IMR-90 (cell line): ENCODE measurements around the gene FUT2. TPM values are rescaled to one million over a fixed set of nuclear protein-coding genes. Genes with fewer than 3 reads are reported as not detected.

Experiments used
- ATAC-seq: fragments of 200-7000 bp; cut with Tn5 transposase; 2 replicates; pipeline ENCODE4 v1.9.1; 2020; ENCODE audit warnings: low read depth, mild to moderate bottlenecking, moderate library complexity
- BruUV-seq: library from RNA; stranded (reverse); fragments of 400-500 nt; replicated peaks from 2 replicates; lab custom pipeline; 2021; lab: Mats Ljungman, UMichigan
- CTCF ChIA-PET: fragments of 300-600 bp; formaldehyde crosslinking; extraction: SDS; loops from one replicate; lab custom pipeline; 2021; ENCODE audit warnings: antibody characterized with exemption; lab: Yijun Ruan, JAX
- POLR2A ChIA-PET: fragments of 300-600 bp; sonication (Branson Sonifier 250); formaldehyde crosslinking; loops from one replicate; lab custom pipeline; 2022; ENCODE audit warnings: antibody characterized with exemption; ENCODE audit not compliant: unreplicated experiment; lab: Charles Lee
- DNase-seq: peaks from one replicate; pipeline ENCODE4 v3.0.0; 2013
- H2AFZ ChIP-seq: replicated peaks from 2 replicates; pipeline ENCODE3; 2013; ENCODE audit warnings: low read length, mild to moderate bottlenecking; ENCODE audit not compliant: poor library complexity
- H2AK5ac ChIP-seq: 2 replicates; pipeline ENCODE4 v1.6.1; 2013; ENCODE audit warnings: low read depth, low read length, inconsistent platforms
- H2AK9ac ChIP-seq: replicated peaks from 2 replicates; pipeline ENCODE3; 2013; ENCODE audit warnings: mild to moderate bottlenecking, low read depth, low read length, moderate library complexity; ENCODE audit not compliant: poor library complexity
- H2BK120ac ChIP-seq: 2 replicates; pipeline ENCODE4 v1.6.1; 2013; ENCODE audit warnings: low read depth, low read length, inconsistent platforms
- H2BK15ac ChIP-seq: 3 replicates; pipeline ENCODE4 v1.6.1; 2013; ENCODE audit warnings: low read depth, low read length, inconsistent platforms
- H2BK20ac ChIP-seq: 2 replicates; pipeline ENCODE4 v1.6.1; 2013; ENCODE audit warnings: low read depth, mild to moderate bottlenecking, inconsistent platforms, low read length, moderate library complexity
- H2BK5ac ChIP-seq: 2 replicates; pipeline ENCODE4 v1.6.1; 2013; ENCODE audit warnings: mild to moderate bottlenecking, low read depth, low read length, inconsistent platforms; ENCODE audit not compliant: poor library complexity, severe bottlenecking
- H3K14ac ChIP-seq: replicated peaks from 2 replicates; pipeline ENCODE4 v1.6.1; 2013; ENCODE audit warnings: low read depth, low read length, inconsistent platforms
- H3K18ac ChIP-seq: 2 replicates; pipeline ENCODE4 v1.6.1; 2013; ENCODE audit warnings: low read depth, low read length, control low read depth
- H3K23ac ChIP-seq: 2 replicates; pipeline ENCODE4 v1.6.1; 2013; ENCODE audit warnings: low read depth, low read length, inconsistent platforms
- H3K27ac ChIP-seq: 2 replicates; pipeline ENCODE4 v1.5.1; 2013; ENCODE audit warnings: mild to moderate bottlenecking, control low read depth, low read length; ENCODE audit not compliant: insufficient read depth
- H3K27me3 ChIP-seq: 2 replicates; pipeline ENCODE4 v1.6.1; 2013; ENCODE audit warnings: low read length; ENCODE audit not compliant: control insufficient read depth, insufficient read depth
- H3K36me3 ChIP-seq: 2 replicates; pipeline ENCODE4 v1.6.1; 2013; ENCODE audit warnings: low read length, mixed read lengths; ENCODE audit not compliant: control insufficient read depth, insufficient read depth
- H3K4ac ChIP-seq: 2 replicates; pipeline ENCODE4 v1.6.1; 2013; ENCODE audit warnings: low read depth, low read length, inconsistent platforms
- H3K4me1 ChIP-seq: 2 replicates; pipeline ENCODE4 v1.6.1; 2013; ENCODE audit warnings: low read length, mixed read lengths; ENCODE audit not compliant: control insufficient read depth, insufficient read depth
- H3K4me2 ChIP-seq: 2 replicates; pipeline ENCODE4 v1.6.1; 2013; ENCODE audit warnings: low read depth, mild to moderate bottlenecking, control low read depth, low read length, moderate library complexity
- H3K4me3 ChIP-seq: 2 replicates; pipeline ENCODE4 v1.5.1; 2013; ENCODE audit warnings: low read depth, mild to moderate bottlenecking, control low read depth, low read length, moderate library complexity; ENCODE audit not compliant: insufficient read depth
- H3K56ac ChIP-seq: 2 replicates; pipeline ENCODE4 v1.6.1; 2013; ENCODE audit warnings: low read length, inconsistent platforms; ENCODE audit not compliant: insufficient read depth; ENCODE audit errors: extremely low read depth
- H3K79me1 ChIP-seq, 2 experiments: 2 replicates each; pipeline ENCODE4 v1.6.1; 2013; ENCODE audit warnings: low read length in 2 of 2, inconsistent platforms in 1 of 2, low read depth in 1 of 2
- H3K9ac ChIP-seq: 2 replicates; pipeline ENCODE4 v1.6.1; 2013; ENCODE audit warnings: low read depth, low read length, control low read depth
- H3K9me1 ChIP-seq: 2 replicates; pipeline ENCODE4 v1.6.1; 2013; ENCODE audit warnings: low read length, inconsistent platforms; ENCODE audit not compliant: insufficient read depth
- H3K9me3 ChIP-seq: 2 replicates; pipeline ENCODE4 v1.6.1; 2013; ENCODE audit warnings: low read length; ENCODE audit not compliant: control insufficient read depth, insufficient read depth
- H4K20me1 ChIP-seq: 2 replicates; pipeline ENCODE4 v1.6.1; 2013; ENCODE audit warnings: low read length, inconsistent platforms; ENCODE audit not compliant: insufficient read depth
- H4K5ac ChIP-seq: 2 replicates; pipeline ENCODE4 v1.6.1; 2013; ENCODE audit warnings: mild to moderate bottlenecking, low read depth, low read length, control low read depth
- H4K8ac ChIP-seq, 2 experiments: 2 replicates each; pipeline ENCODE4 v1.6.1; 2013; ENCODE audit warnings: low read depth in 2 of 2, low read length in 2 of 2, control low read depth in 1 of 2, inconsistent platforms in 1 of 2
- H4K91ac ChIP-seq: 2 replicates; pipeline ENCODE4 v1.6.1; 2013; ENCODE audit warnings: low read depth, low read length, inconsistent platforms; ENCODE audit not compliant: insufficient read depth
- BHLHE40 ChIP-seq: fragments of 150-350 bp; IDR thresholded peaks from 2 replicates; pipeline ENCODE4 v1.6.1; 2016; ENCODE audit warnings: mild to moderate bottlenecking, low read depth, low read length
- CEBPB ChIP-seq: IDR thresholded peaks from 2 replicates; pipeline ENCODE4 v1.6.1; 2012; ENCODE audit warnings: low read depth, low read length, improper control_type of control experiment
- CHD1 ChIP-seq: IDR thresholded peaks from 2 replicates; pipeline ENCODE4 v1.6.1; 2012; ENCODE audit warnings: low read depth, low read length, improper control_type of control experiment
- CTCF ChIP-seq: conservative IDR thresholded peaks from 2 replicates; pipeline ENCODE4 v1.5.1; 2012; ENCODE audit warnings: mild to moderate bottlenecking, low read depth, low read length, improper control_type of control experiment
- ELK1 ChIP-seq: fragments of 150-350 bp; IDR thresholded peaks from 2 replicates; pipeline ENCODE4 v1.6.1; 2016; ENCODE audit warnings: low read depth, mild to moderate bottlenecking, low read length, moderate library complexity, borderline replicate concordance
- FOS ChIP-seq: fragments of 150-350 bp; IDR thresholded peaks from 2 replicates; pipeline ENCODE4 v1.6.1; 2016; ENCODE audit warnings: low read depth, low read length
- MAFK ChIP-seq: IDR thresholded peaks from 2 replicates; pipeline ENCODE4 v1.6.1; 2012; ENCODE audit warnings: low read depth, low read length, improper control_type of control experiment
- MAZ ChIP-seq: IDR thresholded peaks from 2 replicates; pipeline ENCODE4 v1.6.1; 2012; ENCODE audit warnings: low read depth, mild to moderate bottlenecking, low read length, improper control_type of control experiment, moderate library complexity, borderline replicate concordance
- MXI1 ChIP-seq: IDR thresholded peaks from 2 replicates; pipeline ENCODE4 v1.6.1; 2012; ENCODE audit warnings: low read depth, mild to moderate bottlenecking, low read length, moderate library complexity, borderline replicate concordance
- NFE2L2 ChIP-seq: fragments of 150-350 bp; IDR thresholded peaks from 2 replicates; pipeline ENCODE4 v1.6.1; 2016; ENCODE audit warnings: low read depth, mild to moderate bottlenecking, low read length
- POLR2A ChIP-seq: IDR thresholded peaks from 2 replicates; pipeline ENCODE4 v1.6.1; 2012; ENCODE audit warnings: mild to moderate bottlenecking, low read depth, low read length
- RAD21 ChIP-seq: IDR thresholded peaks from 2 replicates; pipeline ENCODE4 v1.6.1; 2012; ENCODE audit warnings: low read length, improper control_type of control experiment
- RCOR1 ChIP-seq: IDR thresholded peaks from 2 replicates; pipeline ENCODE4 v1.6.1; 2012; ENCODE audit warnings: mild to moderate bottlenecking, low read length, improper control_type of control experiment; ENCODE audit not compliant: insufficient replicate concordance
- RFX5 ChIP-seq: IDR thresholded peaks from 2 replicates; pipeline ENCODE4 v1.8.0; 2012; ENCODE audit warnings: low read depth, mild to moderate bottlenecking, low read length, moderate library complexity
- SMC3 ChIP-seq: fragments of 150-350 bp; IDR thresholded peaks from 2 replicates; pipeline ENCODE4 v1.6.1; 2016; ENCODE audit warnings: low read depth, mild to moderate bottlenecking, antibody characterized with exemption, low read length, moderate library complexity
- WGBS, 2 experiments: methylation state at CpG; one replicate each; pipeline versions ENCODE4 v1.1.5 to v1.1.7; 2013; ENCODE audit warnings: missing lambda C conversion rate in 2 of 2; ENCODE audit not compliant: insufficient read length in 1 of 2; ENCODE audit errors: extremely low coverage in 2 of 2; 5-methylcytosine and 5-hydroxymethylcytosine counted together
- dilution Hi-C: fragments of 300-500 bp; cut with HindIII; formaldehyde crosslinking; loops from one replicate; pipeline ENCODE4 v1.14.3; 2018; ENCODE audit warnings: low sequenced_read_pairs; ENCODE audit not compliant: unreplicated experiment
- in situ Hi-C: fragments of 300-500 bp; cut with MboI; formaldehyde crosslinking; loops from 3 replicates; pipeline ENCODE4 v1.14.3; 2019; ENCODE audit warnings: low sequenced_read_pairs, inconsistent platforms, mixed read lengths
- intact Hi-C: fragments of 100-400 bp; cut with micrococcal nuclease; formaldehyde crosslinking; loops from 2 replicates; pipeline ENCODE4 v1.10.0; 2022
- polyA plus RNA-seq, 3 experiments: library from polyadenylated mRNA; depleted of rRNA; stranded (reverse); fragments of >200 nt; gene quantifications; 2 replicates each; pipeline ENCODE4 v1.2.3, GENCODE V29; 2012; ENCODE audit warnings: low replicate concordance in 1 of 3
- total RNA-seq: library from RNA; depleted of rRNA; stranded (reverse); fragments of >200 nt; gene quantifications from 2 replicates; pipeline ENCODE4 v1.2.3, GENCODE V29; 2012
- TF ChIP-seq, protein P1 (sequence below): fragments of 150-350 bp; IDR thresholded peaks from 2 replicates; pipeline ENCODE4 v1.6.1; 2017; ENCODE audit warnings: mild to moderate bottlenecking, antibody characterized with exemption, low read length, low read depth

FUT2 gene
- total and polyA plus RNA-seq, 2 of the 4 experiments (the other 2 are of a cell fraction) = not detected

DNA sequence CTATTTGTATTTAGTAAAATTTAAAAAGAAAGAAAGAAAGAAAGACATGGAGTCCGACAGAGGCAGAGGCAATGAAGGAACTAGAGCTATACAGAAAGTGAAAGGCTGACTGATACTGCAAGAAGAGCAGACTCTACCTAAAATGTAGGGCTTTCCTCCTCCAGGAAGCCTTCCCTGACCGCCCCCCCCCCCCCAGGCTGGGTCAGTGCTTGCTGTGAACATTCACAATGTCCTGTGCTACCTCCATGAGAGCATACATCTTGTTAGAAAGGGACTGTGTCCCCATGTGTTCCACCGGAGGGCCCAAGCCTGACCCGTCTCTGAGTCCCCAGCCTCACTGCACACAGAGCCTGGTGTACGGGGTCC, 44.1 kb upstream of the FUT2 start:
- dilution Hi-C loops = no loop called here
- no peak overlapping the region for H2BK5ac ChIP-seq

More for the DNA sequence above, 44.1 kb upstream of the FUT2 start:
- no peaks in the 10 kb centered on the region for H3K36me3 ChIP-seq
- H3K56ac ChIP-seq = no peak overlapping the region
- H3K14ac ChIP-seq = no peak overlapping the region
- H4K20me1 ChIP-seq = no peaks in the 10 kb centered on the region
- H2BK120ac ChIP-seq = no peak overlapping the region
- no peak overlapping the region for H3K4me2 ChIP-seq
- H3K9ac ChIP-seq = no peak overlapping the region
- intact Hi-C loops (no loop called here), in situ Hi-C loops (no loop called here)
- CTCF ChIA-PET = no interaction called here
- POLR2A ChIA-PET = no interaction called here
- peaks cover 3% of the 10 kb centered on the region; the same call in 1 of the 2 replicates for H3K9me3 ChIP-seq
- H2AFZ ChIP-seq = peak overlapping the region; percentile 43
- no peak overlapping the region for H2AK9ac ChIP-seq
- DNase-seq (no peak), ATAC-seq (no peak)
- no peaks in the 10 kb centered on the region for H3K79me1 ChIP-seq
- no peak overlapping the region for H3K27ac ChIP-seq
- no TSS peak for BruUV-seq
- no peak overlapping the region for H2AK5ac ChIP-seq
- H4K5ac ChIP-seq = no peak overlapping the region
- TF ChIP-seq MXI1 (no peak), CEBPB (no peak), FOS (no peak), RCOR1 (no peak), SMC3 (no peak), MAZ (no peak), CHD1 (no peak), NFE2L2 (no peak), MAFK (no peak), RFX5 (no peak), RAD21 (no peak), CTCF (no peak), POLR2A (no peak), BHLHE40 (no peak), ELK1 (no peak)
- TF ChIP-seq, protein P1, sequence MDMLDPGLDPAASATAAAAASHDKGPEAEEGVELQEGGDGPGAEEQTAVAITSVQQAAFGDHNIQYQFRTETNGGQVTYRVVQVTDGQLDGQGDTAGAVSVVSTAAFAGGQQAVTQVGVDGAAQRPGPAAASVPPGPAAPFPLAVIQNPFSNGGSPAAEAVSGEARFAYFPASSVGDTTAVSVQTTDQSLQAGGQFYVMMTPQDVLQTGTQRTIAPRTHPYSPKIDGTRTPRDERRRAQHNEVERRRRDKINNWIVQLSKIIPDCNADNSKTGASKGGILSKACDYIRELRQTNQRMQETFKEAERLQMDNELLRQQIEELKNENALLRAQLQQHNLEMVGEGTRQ = no peak
- no peak overlapping the region for H3K4me3 ChIP-seq
- H2BK15ac ChIP-seq = no peak overlapping the region
- no peak overlapping the region for H3K4ac ChIP-seq
- 86% methylated on average over 1 of the region's 5 CpGs; no CpG with 5 or more reads in 1 of the 2 experiments for WGBS, 2 experiments
- no peak overlapping the region for H2BK20ac ChIP-seq
- H3K9me1 ChIP-seq = no peaks in the 10 kb centered on the region; the same call in 1 of the 2 replicates
- peaks cover under 1% of the 10 kb centered on the region for H3K4me1 ChIP-seq
- no peak overlapping the region for H4K91ac ChIP-seq
- no peak overlapping the region for H4K8ac ChIP-seq
- H3K23ac ChIP-seq = no peak overlapping the region
- no peak overlapping the region for H3K18ac ChIP-seq
- peaks cover 4% of the 10 kb centered on the region; the same call in 1 of the 2 replicates for H3K27me3 ChIP-seq
